ENCODE results near the gene GRAMD1A.

GRAMD1A gene

GRCh38 chr19:34999498-35000337 lies at the start of gene GRAMD1A:
Gene GRAMD1A, plus strand, starts transcription at chr19:35000323. Its CDS starts 156 bp downstream, at chr19:35000479.
- Histone ChIP-seq H3K79me2 (ENCODE audit: control insufficient read depth, low read length) (peaks cover 52% of the 10 kb centered on the region), H3K4me1 (ENCODE audit: control insufficient read depth, low read length) (peaks cover 62% of the 10 kb centered on the region)
- TF ChIP-seq, protein P1, sequence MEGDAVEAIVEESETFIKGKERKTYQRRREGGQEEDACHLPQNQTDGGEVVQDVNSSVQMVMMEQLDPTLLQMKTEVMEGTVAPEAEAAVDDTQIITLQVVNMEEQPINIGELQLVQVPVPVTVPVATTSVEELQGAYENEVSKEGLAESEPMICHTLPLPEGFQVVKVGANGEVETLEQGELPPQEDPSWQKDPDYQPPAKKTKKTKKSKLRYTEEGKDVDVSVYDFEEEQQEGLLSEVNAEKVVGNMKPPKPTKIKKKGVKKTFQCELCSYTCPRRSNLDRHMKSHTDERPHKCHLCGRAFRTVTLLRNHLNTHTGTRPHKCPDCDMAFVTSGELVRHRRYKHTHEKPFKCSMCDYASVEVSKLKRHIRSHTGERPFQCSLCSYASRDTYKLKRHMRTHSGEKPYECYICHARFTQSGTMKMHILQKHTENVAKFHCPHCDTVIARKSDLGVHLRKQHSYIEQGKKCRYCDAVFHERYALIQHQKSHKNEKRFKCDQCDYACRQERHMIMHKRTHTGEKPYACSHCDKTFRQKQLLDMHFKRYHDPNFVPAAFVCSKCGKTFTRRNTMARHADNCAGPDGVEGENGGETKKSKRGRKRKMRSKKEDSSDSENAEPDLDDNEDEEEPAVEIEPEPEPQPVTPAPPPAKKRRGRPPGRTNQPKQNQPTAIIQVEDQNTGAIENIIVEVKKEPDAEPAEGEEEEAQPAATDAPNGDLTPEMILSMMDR (IDR thresholded peaks at IDR 0.05; ENCODE audit: low read depth, low read length, poor library complexity, severe bottlenecking): no peak
- TF ChIP-seq EZH2phosphoT487 (IDR thresholded peaks at IDR 0.05; ENCODE audit: borderline replicate concordance, low read length): no peak

GRCh38 chr19:34953092-34953491 lies 47.0 kb upstream of the GRAMD1A start:
- peaks cover 30% of the 10 kb centered on the region for H3K9me3 ChIP-seq (ENCODE audit: control insufficient read depth, insufficient read depth, low read length)

More at GRCh38 chr19:34999498-35000337, at the start of gene GRAMD1A:
- peaks cover 19% of the 10 kb centered on the region for H3F3A ChIP-seq (ENCODE audit: control insufficient read depth, insufficient read depth)
- H3K36me3 ChIP-seq (ENCODE audit: control insufficient read depth, low read length): peaks cover 40% of the 10 kb centered on the region
- H3K27me3 ChIP-seq (ENCODE audit: control insufficient read depth, low read length): no peaks in the 10 kb centered on the region
- peak within 1 kb of the TSS; percentile 78 for H3K27ac ChIP-seq (ENCODE audit: low read depth, low read length)
- H3K9me2 ChIP-seq (replicated peaks; ENCODE audit: control insufficient read depth, low read length): no peaks in the 10 kb centered on the region
- peak within 1 kb of the TSS; percentile 92 for H3K4me2 ChIP-seq (ENCODE audit: low read length)
- peak within 1 kb of the TSS; percentile 96 for H3K4me3 ChIP-seq (ENCODE audit: low read length)
- H3K9me3 ChIP-seq (ENCODE audit: control insufficient read depth, insufficient read depth, low read length): no peaks in the 10 kb centered on the region
- H4K20me1 ChIP-seq (ENCODE audit: control insufficient read depth, insufficient read depth, low read depth, low read length): peaks cover 24% of the 10 kb centered on the region

GRCh38 chr19:34957830-34958751 lies 42.0 kb upstream of the GRAMD1A start:
- H4K20me1 ChIP-seq (ENCODE audit: control insufficient read depth, insufficient read depth, low read depth, low read length): no peaks in the 10 kb centered on the region
- H3K4me1 ChIP-seq (ENCODE audit: control insufficient read depth, low read length): peaks cover 15% of the 10 kb centered on the region
- peaks cover 57% of the 10 kb centered on the region for H3K9me3 ChIP-seq (ENCODE audit: control insufficient read depth, insufficient read depth, low read length)
- peaks cover 23% of the 10 kb centered on the region for H3K79me2 ChIP-seq (ENCODE audit: control insufficient read depth, low read length)
- no peaks in the 10 kb centered on the region for H3K27me3 ChIP-seq (ENCODE audit: control insufficient read depth, low read length)
- no peak overlapping the region for H3K4me2 ChIP-seq (ENCODE audit: low read length)
- H3K36me3 ChIP-seq (ENCODE audit: control insufficient read depth, low read length): peaks cover 54% of the 10 kb centered on the region
- H3F3A ChIP-seq (ENCODE audit: control insufficient read depth, insufficient read depth): peaks cover 2% of the 10 kb centered on the region; the same call in 1 of the 2 replicates
- H3K4me3 ChIP-seq (ENCODE audit: low read length): no peak overlapping the region
- TF ChIP-seq, protein P1 (IDR thresholded peaks at IDR 0.05; ENCODE audit: low read depth, low read length, poor library complexity, severe bottlenecking): no peak
- no peak for TF ChIP-seq EZH2phosphoT487 (IDR thresholded peaks at IDR 0.05; ENCODE audit: borderline replicate concordance, low read length)
- no peaks in the 10 kb centered on the region for H3K9me2 ChIP-seq (replicated peaks; ENCODE audit: control insufficient read depth, low read length)
- H3K27ac ChIP-seq (ENCODE audit: low read depth, low read length): no peak overlapping the region

More at GRCh38 chr19:34953092-34953491, 47.0 kb upstream of the GRAMD1A start:
- peaks cover 19% of the 10 kb centered on the region for H3K36me3 ChIP-seq (ENCODE audit: control insufficient read depth, low read length)
- no peak overlapping the region for H3K27ac ChIP-seq (ENCODE audit: low read depth, low read length)
- H4K20me1 ChIP-seq (ENCODE audit: control insufficient read depth, insufficient read depth, low read depth, low read length): no peaks in the 10 kb centered on the region
- no peak for TF ChIP-seq EZH2phosphoT487 (IDR thresholded peaks at IDR 0.05; ENCODE audit: borderline replicate concordance, low read length)
- TF ChIP-seq, protein P1 (IDR thresholded peaks at IDR 0.05; ENCODE audit: low read depth, low read length, poor library complexity, severe bottlenecking): no peak
- H3K4me1 ChIP-seq (ENCODE audit: control insufficient read depth, low read length): no peaks in the 10 kb centered on the region
- no peak overlapping the region for H3K4me3 ChIP-seq (ENCODE audit: low read length)
- H3F3A ChIP-seq (ENCODE audit: control insufficient read depth, insufficient read depth): no peaks in the 10 kb centered on the region
- H3K9me2 ChIP-seq (replicated peaks; ENCODE audit: control insufficient read depth, low read length): no peaks in the 10 kb centered on the region
- H3K4me2 ChIP-seq (ENCODE audit: low read length): no peak overlapping the region
- H3K79me2 ChIP-seq (ENCODE audit: control insufficient read depth, low read length): no peaks in the 10 kb centered on the region
- no peaks in the 10 kb centered on the region for H3K27me3 ChIP-seq (ENCODE audit: control insufficient read depth, low read length)
